HEK293 (cell line): ENCODE results near the gene WWC1.
A peak's percentile ranks its signal among the peaks of the same experiment; 100 is the strongest.

Experiments
- CTCF ChIA-PET: fragments of 350-600 bp; formaldehyde crosslinking; extraction: SDS; loops from one replicate; lab custom pipeline; 2021; ENCODE audit warnings: antibody characterized with exemption; lab: Yijun Ruan, JAX
- POLR2A ChIA-PET: fragments of 300-600 bp; formaldehyde crosslinking; extraction: SDS; loops from one replicate; lab custom pipeline; 2020; ENCODE audit warnings: antibody characterized with exemption, inconsistent platforms; lab: Yijun Ruan, JAX
- H3K27ac ChIP-seq: fragments of 200-500 bp; sonication (Bioruptor generic); 2 replicates; pipeline ENCODE4 v1.5.1; 2014; ENCODE audit warnings: low read depth, low read length, control low read depth, inconsistent platforms; ENCODE audit errors: extremely low read depth
- H3K36me3 ChIP-seq, 2 experiments: fragments of 200-500 bp in 1 of 2; sonication (Bioruptor generic) in 1 of 2; 1 replicate in 1 of 2; 2 replicates in 1 of 2; pipeline ENCODE4 v1.5.1; 2014 to 2017; ENCODE audit warnings: inconsistent platforms in 2 of 2, low read length in 2 of 2; ENCODE audit not compliant: control insufficient read depth in 2 of 2, insufficient read depth in 1 of 2
- H3K4me1 ChIP-seq: fragments of 200-500 bp; sonication (Bioruptor generic); 2 replicates; pipeline ENCODE4 v1.5.1; 2014; ENCODE audit warnings: mild to moderate bottlenecking, low read length, inconsistent platforms; ENCODE audit not compliant: control insufficient read depth, insufficient read depth
- H3K4me3 ChIP-seq: 2 replicates; pipeline ENCODE4 v1.5.1; 2011; ENCODE audit warnings: low read depth, mild to moderate bottlenecking, control low read depth, low read length, moderate library complexity
- H3K9me3 ChIP-seq: fragments of 200-500 bp; sonication (Bioruptor generic); 2 replicates; pipeline ENCODE4 v1.5.1; 2014; ENCODE audit warnings: low read depth, low read length, inconsistent platforms; ENCODE audit not compliant: control insufficient read depth, insufficient read depth
- KLF16 ChIP-seq: fragments of 450-650 bp; formaldehyde crosslinking; IDR thresholded peaks from 2 replicates; pipeline ENCODE4 v1.5.1; 2017; ENCODE audit warnings: missing biosample characterization, missing genetic modification characterization
- SCRT2 ChIP-seq: fragments of 450-650 bp; formaldehyde crosslinking; IDR thresholded peaks from 2 replicates; pipeline ENCODE4 v1.5.1; 2016; ENCODE audit warnings: missing biosample characterization, missing genetic modification characterization
- TRIM28 ChIP-seq: IDR thresholded peaks from 2 replicates; pipeline ENCODE4 v1.6.1; 2011; ENCODE audit warnings: low read length, control low read depth, borderline replicate concordance
- ZBTB8A ChIP-seq: fragments of 450-650 bp; formaldehyde crosslinking; IDR thresholded peaks from 2 replicates; pipeline ENCODE4 v1.5.1; 2016; ENCODE audit warnings: missing biosample characterization, missing genetic modification characterization
- ZIC2 ChIP-seq: fragments of 450-650 bp; formaldehyde crosslinking; IDR thresholded peaks from 2 replicates; pipeline ENCODE4 v1.5.1; 2016; ENCODE audit warnings: missing biosample characterization, missing genetic modification characterization
- ZNF221 ChIP-seq: fragments of 450-650 bp; formaldehyde crosslinking; IDR thresholded peaks from 2 replicates; pipeline ENCODE4 v1.5.1; 2017; ENCODE audit warnings: missing biosample characterization, missing genetic modification characterization, borderline replicate concordance
- ZNF239 ChIP-seq: fragments of 450-650 bp; formaldehyde crosslinking; IDR thresholded peaks from 2 replicates; pipeline ENCODE4 v1.5.1; 2016; ENCODE audit warnings: missing biosample characterization, missing genetic modification characterization
- ZNF341 ChIP-seq: fragments of 450-650 bp; formaldehyde crosslinking; IDR thresholded peaks from 2 replicates; pipeline ENCODE4; 2016; ENCODE audit warnings: low read depth, missing biosample characterization, missing genetic modification characterization
- ZNF530 ChIP-seq: fragments of 450-650 bp; formaldehyde crosslinking; IDR thresholded peaks from 2 replicates; pipeline ENCODE4 v1.5.1; 2016; ENCODE audit warnings: low read depth, missing biosample characterization, missing genetic modification characterization
- ZNF600 ChIP-seq: fragments of 450-650 bp; formaldehyde crosslinking; IDR thresholded peaks from 2 replicates; pipeline ENCODE4 v1.5.1; 2016; ENCODE audit warnings: missing biosample characterization, missing genetic modification characterization
- TF ChIP-seq, protein P1 (sequence below): fragments of 450-650 bp; formaldehyde crosslinking; IDR thresholded peaks from 2 replicates; pipeline ENCODE4 v1.5.1; 2017; ENCODE audit warnings: missing biosample characterization, missing genetic modification characterization
- TF ChIP-seq, protein P2 (sequence below): fragments of 450-650 bp; formaldehyde crosslinking; IDR thresholded peaks from 2 replicates; pipeline ENCODE4 v1.5.1; 2016; ENCODE audit warnings: missing biosample characterization, missing genetic modification characterization
- TF ChIP-seq, protein P3 (sequence below): fragments of 450-650 bp; formaldehyde crosslinking; IDR thresholded peaks from 2 replicates; pipeline ENCODE4; 2016; ENCODE audit warnings: missing biosample characterization, missing genetic modification characterization
- TF ChIP-seq, protein P4 (sequence below): fragments of 450-650 bp; formaldehyde crosslinking; IDR thresholded peaks from 2 replicates; pipeline ENCODE4 v1.5.1; 2017; ENCODE audit warnings: missing biosample characterization, missing genetic modification characterization
- TF ChIP-seq, protein P5 (sequence below): fragments of 450-650 bp; IDR thresholded peaks from 2 replicates; pipeline ENCODE4 v1.5.1; 2018; ENCODE audit warnings: missing biosample characterization, missing genetic modification characterization

Gene WWC1

DNA sequence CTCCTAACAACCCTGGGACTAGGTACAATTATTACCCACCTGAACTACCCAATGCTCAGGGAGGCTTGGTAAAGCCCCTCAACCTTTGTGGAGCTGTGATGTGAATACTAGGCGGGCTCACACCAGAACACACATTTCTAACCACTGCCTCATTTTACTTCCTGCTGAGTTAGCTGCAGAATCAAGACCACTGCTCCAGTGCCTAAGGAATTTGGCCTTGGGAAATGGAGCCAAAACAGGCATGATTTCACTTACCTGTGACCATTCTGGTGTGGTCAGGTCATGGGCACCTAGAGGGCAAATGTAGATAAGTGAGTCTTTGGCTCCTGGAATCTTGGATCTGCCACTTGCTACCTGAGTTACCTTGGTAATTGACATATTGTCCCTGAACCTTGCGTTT is 5.2 kb downstream of the WWC1 start:
- no peaks in the 10 kb centered on the region for H3K9me3 ChIP-seq
- ChIA-PET POLR2A (no interaction called here), CTCF (interaction anchor here (0.6 to 1.8 kb wide), 3 partner anchors 10 to 179 kb away, joined by 3 to 6 read pairs (median 3); no protein-coding TSS in a partner anchor)
- H3K27ac ChIP-seq, result no peak overlapping the region
- no peak overlapping the region for H3K4me3 ChIP-seq
- no peak for TF ChIP-seq ZNF221
- no peaks in the 10 kb centered on the region for H3K4me1 ChIP-seq
- no peaks in the 10 kb centered on the region for H3K36me3 ChIP-seq

DNA sequence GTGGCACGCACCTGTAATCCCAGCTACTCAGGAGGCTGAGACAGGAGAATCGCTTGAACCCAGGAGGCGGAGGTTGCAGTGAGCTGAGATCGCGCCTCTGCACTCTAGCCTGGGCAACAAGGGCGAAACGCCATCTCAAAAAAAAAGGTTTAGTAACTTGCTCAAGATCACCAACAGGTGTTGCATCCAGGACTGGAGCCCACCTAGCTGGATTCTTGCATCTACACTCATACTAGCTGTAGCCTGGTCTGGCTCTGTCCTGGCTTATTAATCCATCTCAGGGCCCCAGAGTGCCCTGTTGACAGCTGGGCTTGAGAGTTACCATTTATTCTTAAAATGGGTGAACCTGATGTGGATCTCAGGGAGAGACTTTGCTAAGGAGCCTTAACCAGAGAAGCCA is 7.5 kb downstream of the WWC1 start:
- H3K27ac ChIP-seq, result no peak overlapping the region
- TF ChIP-seq, protein P1, sequence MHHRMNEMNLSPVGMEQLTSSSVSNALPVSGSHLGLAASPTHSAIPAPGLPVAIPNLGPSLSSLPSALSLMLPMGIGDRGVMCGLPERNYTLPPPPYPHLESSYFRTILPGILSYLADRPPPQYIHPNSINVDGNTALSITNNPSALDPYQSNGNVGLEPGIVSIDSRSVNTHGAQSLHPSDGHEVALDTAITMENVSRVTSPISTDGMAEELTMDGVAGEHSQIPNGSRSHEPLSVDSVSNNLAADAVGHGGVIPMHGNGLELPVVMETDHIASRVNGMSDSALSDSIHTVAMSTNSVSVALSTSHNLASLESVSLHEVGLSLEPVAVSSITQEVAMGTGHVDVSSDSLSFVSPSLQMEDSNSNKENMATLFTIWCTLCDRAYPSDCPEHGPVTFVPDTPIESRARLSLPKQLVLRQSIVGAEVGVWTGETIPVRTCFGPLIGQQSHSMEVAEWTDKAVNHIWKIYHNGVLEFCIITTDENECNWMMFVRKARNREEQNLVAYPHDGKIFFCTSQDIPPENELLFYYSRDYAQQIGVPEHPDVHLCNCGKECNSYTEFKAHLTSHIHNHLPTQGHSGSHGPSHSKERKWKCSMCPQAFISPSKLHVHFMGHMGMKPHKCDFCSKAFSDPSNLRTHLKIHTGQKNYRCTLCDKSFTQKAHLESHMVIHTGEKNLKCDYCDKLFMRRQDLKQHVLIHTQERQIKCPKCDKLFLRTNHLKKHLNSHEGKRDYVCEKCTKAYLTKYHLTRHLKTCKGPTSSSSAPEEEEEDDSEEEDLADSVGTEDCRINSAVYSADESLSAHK, result no peak
- TF ChIP-seq ZNF600 (tag by site-specific recombination) (0 out of 2 replicates have a peak, but pooled peaks have one; percentile 28), TRIM28 (no peak), ZIC2 (no peak), KLF16 (no peak), ZBTB8A (tag by site-specific recombination) (no peak), SCRT2 (tag by site-specific recombination) (peak; percentile 56; the same call in 1 of the 2 replicates), ZNF239 (no peak)
- TF ChIP-seq, protein P2, sequence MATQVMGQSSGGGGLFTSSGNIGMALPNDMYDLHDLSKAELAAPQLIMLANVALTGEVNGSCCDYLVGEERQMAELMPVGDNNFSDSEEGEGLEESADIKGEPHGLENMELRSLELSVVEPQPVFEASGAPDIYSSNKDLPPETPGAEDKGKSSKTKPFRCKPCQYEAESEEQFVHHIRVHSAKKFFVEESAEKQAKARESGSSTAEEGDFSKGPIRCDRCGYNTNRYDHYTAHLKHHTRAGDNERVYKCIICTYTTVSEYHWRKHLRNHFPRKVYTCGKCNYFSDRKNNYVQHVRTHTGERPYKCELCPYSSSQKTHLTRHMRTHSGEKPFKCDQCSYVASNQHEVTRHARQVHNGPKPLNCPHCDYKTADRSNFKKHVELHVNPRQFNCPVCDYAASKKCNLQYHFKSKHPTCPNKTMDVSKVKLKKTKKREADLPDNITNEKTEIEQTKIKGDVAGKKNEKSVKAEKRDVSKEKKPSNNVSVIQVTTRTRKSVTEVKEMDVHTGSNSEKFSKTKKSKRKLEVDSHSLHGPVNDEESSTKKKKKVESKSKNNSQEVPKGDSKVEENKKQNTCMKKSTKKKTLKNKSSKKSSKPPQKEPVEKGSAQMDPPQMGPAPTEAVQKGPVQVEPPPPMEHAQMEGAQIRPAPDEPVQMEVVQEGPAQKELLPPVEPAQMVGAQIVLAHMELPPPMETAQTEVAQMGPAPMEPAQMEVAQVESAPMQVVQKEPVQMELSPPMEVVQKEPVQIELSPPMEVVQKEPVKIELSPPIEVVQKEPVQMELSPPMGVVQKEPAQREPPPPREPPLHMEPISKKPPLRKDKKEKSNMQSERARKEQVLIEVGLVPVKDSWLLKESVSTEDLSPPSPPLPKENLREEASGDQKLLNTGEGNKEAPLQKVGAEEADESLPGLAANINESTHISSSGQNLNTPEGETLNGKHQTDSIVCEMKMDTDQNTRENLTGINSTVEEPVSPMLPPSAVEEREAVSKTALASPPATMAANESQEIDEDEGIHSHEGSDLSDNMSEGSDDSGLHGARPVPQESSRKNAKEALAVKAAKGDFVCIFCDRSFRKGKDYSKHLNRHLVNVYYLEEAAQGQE, result no peak
- TF ChIP-seq, protein P3, sequence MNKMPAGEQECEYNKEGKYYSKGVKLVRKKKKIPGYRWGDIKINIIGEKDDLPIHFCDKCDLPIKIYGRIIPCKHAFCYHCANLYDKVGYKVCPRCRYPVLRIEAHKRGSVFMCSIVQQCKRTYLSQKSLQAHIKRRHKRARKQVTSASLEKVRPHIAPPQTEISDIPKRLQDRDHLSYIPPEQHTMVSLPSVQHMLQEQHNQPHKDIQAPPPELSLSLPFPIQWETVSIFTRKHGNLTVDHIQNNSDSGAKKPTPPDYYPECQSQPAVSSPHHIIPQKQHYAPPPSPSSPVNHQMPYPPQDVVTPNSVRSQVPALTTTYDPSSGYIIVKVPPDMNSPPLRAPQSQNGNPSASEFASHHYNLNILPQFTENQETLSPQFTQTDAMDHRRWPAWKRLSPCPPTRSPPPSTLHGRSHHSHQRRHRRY, result no peak
- TF ChIP-seq, protein P4, sequence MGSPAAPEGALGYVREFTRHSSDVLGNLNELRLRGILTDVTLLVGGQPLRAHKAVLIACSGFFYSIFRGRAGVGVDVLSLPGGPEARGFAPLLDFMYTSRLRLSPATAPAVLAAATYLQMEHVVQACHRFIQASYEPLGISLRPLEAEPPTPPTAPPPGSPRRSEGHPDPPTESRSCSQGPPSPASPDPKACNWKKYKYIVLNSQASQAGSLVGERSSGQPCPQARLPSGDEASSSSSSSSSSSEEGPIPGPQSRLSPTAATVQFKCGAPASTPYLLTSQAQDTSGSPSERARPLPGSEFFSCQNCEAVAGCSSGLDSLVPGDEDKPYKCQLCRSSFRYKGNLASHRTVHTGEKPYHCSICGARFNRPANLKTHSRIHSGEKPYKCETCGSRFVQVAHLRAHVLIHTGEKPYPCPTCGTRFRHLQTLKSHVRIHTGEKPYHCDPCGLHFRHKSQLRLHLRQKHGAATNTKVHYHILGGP, result no peak
- TF ChIP-seq, all 188 proteins: peak for 2
- H3K36me3 ChIP-seq, result no peaks in the 10 kb centered on the region
- no peaks in the 10 kb centered on the region for H3K4me1 ChIP-seq
- H3K4me3 ChIP-seq, result no peak overlapping the region
- ChIA-PET CTCF (no interaction called here), POLR2A (no interaction called here)
- no peaks in the 10 kb centered on the region for H3K9me3 ChIP-seq

DNA sequence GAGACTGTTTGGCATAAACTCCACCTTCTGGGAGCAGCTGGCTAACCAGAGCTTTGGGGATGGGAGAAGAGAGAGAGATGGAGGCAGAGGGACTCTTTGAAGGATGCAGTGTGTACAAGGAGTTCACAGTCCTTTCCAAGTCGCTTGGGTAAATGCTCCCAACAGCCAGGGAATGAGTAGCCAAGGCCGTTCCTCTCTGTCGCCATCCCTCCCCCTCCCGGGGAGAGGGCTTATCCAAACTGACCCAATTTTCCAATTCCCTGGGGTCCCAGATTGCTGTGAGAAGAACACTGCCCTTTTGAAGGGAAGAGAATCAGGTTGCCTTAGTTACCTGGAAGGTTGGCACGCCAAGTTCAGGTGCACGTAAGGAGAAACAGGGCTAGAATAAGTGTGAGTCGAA is 7.9 kb downstream of the WWC1 start:
- no peaks in the 10 kb centered on the region for H3K9me3 ChIP-seq
- H3K36me3 ChIP-seq, result no peaks in the 10 kb centered on the region
- TF ChIP-seq ZNF530 (tag by site-specific recombination) (no peak), ZNF341 (tag by site-specific recombination) (peak; percentile 94)
- TF ChIP-seq, protein P5, sequence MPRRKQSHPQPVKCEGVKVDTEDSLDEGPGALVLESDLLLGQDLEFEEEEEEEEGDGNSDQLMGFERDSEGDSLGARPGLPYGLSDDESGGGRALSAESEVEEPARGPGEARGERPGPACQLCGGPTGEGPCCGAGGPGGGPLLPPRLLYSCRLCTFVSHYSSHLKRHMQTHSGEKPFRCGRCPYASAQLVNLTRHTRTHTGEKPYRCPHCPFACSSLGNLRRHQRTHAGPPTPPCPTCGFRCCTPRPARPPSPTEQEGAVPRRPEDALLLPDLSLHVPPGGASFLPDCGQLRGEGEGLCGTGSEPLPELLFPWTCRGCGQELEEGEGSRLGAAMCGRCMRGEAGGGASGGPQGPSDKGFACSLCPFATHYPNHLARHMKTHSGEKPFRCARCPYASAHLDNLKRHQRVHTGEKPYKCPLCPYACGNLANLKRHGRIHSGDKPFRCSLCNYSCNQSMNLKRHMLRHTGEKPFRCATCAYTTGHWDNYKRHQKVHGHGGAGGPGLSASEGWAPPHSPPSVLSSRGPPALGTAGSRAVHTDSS, result no peak
- no peaks in the 10 kb centered on the region for H3K4me1 ChIP-seq
- POLR2A ChIA-PET, result no interaction called here
- CTCF ChIA-PET, result no interaction called here
- H3K27ac ChIP-seq, result no peak overlapping the region
- H3K4me3 ChIP-seq, result no peak overlapping the region
